Calu3 (cell line): ENCODE data around the gene CDHR4. TPM values are rescaled to one million over a fixed set of nuclear protein-coding genes. Genes with fewer than 3 reads are reported as not detected.

ENCODE experiments used
- BruUV-seq: library from RNA; stranded (reverse); fragments of 400-500 nt; replicated peaks from 2 replicates; lab custom pipeline; 2021; lab: Mats Ljungman, UMichigan
- CTCF ChIA-PET: fragments of 300-600 bp; sonication (Branson Sonifier 250); formaldehyde crosslinking; loops from one replicate; lab custom pipeline; 2022; ENCODE audit warnings: antibody characterized with exemption; lab: Charles Lee
- DNase-seq: peaks from one replicate; pipeline ENCODE4 v3.0.0; 2022
- H3K27ac Mint-ChIP-seq: one replicate; pipeline ENCODE4 v1.8.0; 2022; ENCODE audit warnings: mixed read lengths; ENCODE audit not compliant: unreplicated experiment
- H3K27me3 Mint-ChIP-seq: one replicate; pipeline ENCODE4 v1.8.0; 2022; ENCODE audit warnings: mixed read lengths; ENCODE audit not compliant: unreplicated experiment
- H3K36me3 Mint-ChIP-seq: one replicate; pipeline ENCODE4 v1.8.0; 2022; ENCODE audit warnings: mild to moderate bottlenecking, moderate library complexity, mixed read lengths; ENCODE audit not compliant: insufficient read depth, unreplicated experiment
- H3K4me1 Mint-ChIP-seq: one replicate; pipeline ENCODE4 v1.8.0; 2022; ENCODE audit warnings: mild to moderate bottlenecking, low read depth, mixed read lengths; ENCODE audit not compliant: unreplicated experiment
- H3K4me3 Mint-ChIP-seq: one replicate; pipeline ENCODE4 v1.8.0; 2022; ENCODE audit warnings: mild to moderate bottlenecking, low read depth, moderate library complexity, mixed read lengths; ENCODE audit not compliant: unreplicated experiment
- H3K9me3 Mint-ChIP-seq: one replicate; pipeline ENCODE4 v1.8.0; 2022; ENCODE audit warnings: low read depth, mixed read lengths; ENCODE audit not compliant: unreplicated experiment
- intact Hi-C: fragments of 100-400 bp; cut with micrococcal nuclease; formaldehyde crosslinking; loops from one replicate; pipeline ENCODE4 v1.10.0; 2022; ENCODE audit not compliant: unreplicated experiment
- total RNA-seq: library from RNA; stranded (reverse); gene quantifications from 2 replicates; pipeline ENCODE4 v1.2.3, GENCODE V29; 2022
- TF ChIP-seq, protein P1 (sequence below): fragments of 200-600 bp; IDR thresholded peaks from one replicate; pipeline ENCODE4 v1.8.0; 2022; ENCODE audit warnings: antibody characterized with exemption; ENCODE audit not compliant: unreplicated experiment

Gene CDHR4
- total RNA-seq, 1 experiment from 2014 or later: not detected

DNA sequence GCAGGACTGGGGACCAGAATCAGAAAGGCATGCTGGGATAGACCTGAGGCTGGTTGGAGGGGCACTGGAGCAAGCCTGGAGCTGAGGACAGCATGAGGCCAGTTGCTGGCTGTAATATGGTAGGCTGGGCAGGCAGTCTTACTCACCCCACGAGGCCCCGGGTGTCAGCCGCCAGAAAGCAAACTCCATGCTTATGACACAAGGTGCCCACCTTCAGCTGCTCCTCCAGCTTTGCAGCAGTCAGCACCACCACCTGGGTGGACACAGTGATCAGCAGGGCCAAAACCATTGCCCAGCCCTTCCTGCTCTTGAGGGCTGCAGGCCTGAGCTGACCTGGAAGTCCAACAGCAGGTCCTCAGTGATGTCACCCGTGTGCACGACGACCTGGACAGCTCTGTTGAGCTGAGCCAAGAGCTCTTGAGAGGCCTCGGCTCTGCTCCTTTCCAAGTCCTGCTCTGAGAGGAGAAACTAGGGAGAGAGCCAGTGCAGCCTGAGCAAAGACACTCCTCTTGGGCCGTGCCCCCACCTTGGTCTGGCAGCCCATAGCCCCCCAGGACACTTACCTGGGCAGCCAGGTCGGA is 13.3 kb upstream of the CDHR4 start:
- Mint-ChIP-seq H3K27me3 (no peaks in the 10 kb centered on the region), H3K4me1 (no peaks in the 10 kb centered on the region), H3K27ac (no peak overlapping the region), H3K4me3 (no peak overlapping the region), H3K36me3 (no peaks in the 10 kb centered on the region), H3K9me3 (no peaks in the 10 kb centered on the region)
- BruUV-seq: TSS peak; percentile 28
- intact Hi-C loops: no loop called here
- CTCF ChIA-PET: interaction anchor here (0.5 to 1.2 kb wide), 5 partner anchors 10 to 133 kb away, joined by 3 to 7 read pairs (median 3); partner anchors contain the start of gene INKA1
- TF ChIP-seq, protein P1, sequence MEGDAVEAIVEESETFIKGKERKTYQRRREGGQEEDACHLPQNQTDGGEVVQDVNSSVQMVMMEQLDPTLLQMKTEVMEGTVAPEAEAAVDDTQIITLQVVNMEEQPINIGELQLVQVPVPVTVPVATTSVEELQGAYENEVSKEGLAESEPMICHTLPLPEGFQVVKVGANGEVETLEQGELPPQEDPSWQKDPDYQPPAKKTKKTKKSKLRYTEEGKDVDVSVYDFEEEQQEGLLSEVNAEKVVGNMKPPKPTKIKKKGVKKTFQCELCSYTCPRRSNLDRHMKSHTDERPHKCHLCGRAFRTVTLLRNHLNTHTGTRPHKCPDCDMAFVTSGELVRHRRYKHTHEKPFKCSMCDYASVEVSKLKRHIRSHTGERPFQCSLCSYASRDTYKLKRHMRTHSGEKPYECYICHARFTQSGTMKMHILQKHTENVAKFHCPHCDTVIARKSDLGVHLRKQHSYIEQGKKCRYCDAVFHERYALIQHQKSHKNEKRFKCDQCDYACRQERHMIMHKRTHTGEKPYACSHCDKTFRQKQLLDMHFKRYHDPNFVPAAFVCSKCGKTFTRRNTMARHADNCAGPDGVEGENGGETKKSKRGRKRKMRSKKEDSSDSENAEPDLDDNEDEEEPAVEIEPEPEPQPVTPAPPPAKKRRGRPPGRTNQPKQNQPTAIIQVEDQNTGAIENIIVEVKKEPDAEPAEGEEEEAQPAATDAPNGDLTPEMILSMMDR: no peak
- no peak for DNase-seq

DNA sequence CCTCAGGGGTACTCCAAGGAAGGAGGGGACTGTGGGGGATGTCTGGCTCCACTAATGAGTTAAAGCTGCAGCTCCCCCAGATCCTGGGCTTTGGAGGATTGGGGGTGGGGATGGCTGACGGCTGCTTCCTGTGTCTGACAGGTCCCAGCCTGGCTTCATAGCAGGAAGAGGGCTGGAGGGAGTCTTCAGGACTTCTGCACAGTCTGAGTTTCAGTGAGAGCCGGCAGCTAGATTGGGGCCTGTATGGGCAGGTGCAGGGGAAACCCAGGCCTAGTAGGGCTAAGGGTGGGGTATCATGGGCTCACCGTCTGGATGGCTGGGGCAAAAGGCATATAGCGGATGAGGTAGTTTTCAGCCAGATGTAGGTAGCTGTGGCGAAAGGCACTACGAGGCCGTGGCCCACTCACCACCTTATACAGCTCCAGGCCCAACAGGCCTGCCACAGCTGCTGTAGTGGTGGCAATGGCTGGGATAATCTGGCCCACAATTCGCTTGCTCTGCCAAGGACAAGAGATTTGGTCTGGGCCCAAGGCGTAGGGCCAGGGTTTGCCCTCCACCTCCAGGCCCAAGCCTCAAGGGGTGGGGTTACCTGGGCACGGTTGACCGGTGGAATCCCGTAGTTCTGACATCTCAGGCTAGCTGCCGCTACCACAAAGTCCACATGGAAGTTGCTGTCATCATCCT is 7.9 kb upstream of the CDHR4 start:
- Mint-ChIP-seq H3K9me3 (no peaks in the 10 kb centered on the region), H3K4me3 (no peak overlapping the region), H3K27ac (no peak overlapping the region), H3K27me3 (peaks cover 19% of the 10 kb centered on the region), H3K36me3 (peaks cover 4% of the 10 kb centered on the region), H3K4me1 (peaks cover 2% of the 10 kb centered on the region)
- no TSS peak for BruUV-seq
- intact Hi-C loops: no loop called here
- CTCF ChIA-PET: interaction anchor here (0.6 to 1.3 kb wide), 2 partner anchors 32 to 42 kb away, joined by 3 to 4 read pairs; no protein-coding TSS in a partner anchor
- TF ChIP-seq, protein P1: no peak
- no peak for DNase-seq

DNA sequence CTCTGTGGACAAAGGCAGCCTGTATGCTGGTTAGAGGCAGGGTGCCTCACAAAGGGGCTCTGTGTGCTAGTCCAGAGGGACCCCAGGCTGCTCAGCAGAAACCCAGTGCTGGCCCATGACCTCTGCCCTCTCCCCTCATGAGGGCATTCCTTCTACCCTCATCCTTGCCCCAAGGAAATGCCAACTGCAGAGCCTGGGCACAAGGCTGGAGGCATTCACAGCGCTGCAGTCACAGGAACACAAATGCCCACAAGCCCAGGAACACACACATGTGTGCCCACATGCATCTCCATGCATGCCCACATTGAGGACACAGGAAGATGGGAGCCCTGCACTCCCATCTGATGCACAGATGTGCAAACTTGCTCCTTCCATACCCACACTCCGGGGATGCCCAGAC is 7.2 kb upstream of the CDHR4 start:
- intact Hi-C loops: no loop called here
- Mint-ChIP-seq H3K27ac (no peak overlapping the region), H3K4me1 (peaks cover 10% of the 10 kb centered on the region), H3K4me3 (no peak overlapping the region), H3K9me3 (no peaks in the 10 kb centered on the region), H3K36me3 (peaks cover 11% of the 10 kb centered on the region), H3K27me3 (peaks cover 26% of the 10 kb centered on the region)
- no TSS peak for BruUV-seq
- DNase-seq: no peak
- CTCF ChIA-PET: interaction anchor here (0.6 kb wide), 2 partner anchors 42 to 57 kb away, joined by 3 to 4 read pairs; no protein-coding TSS in a partner anchor
- TF ChIP-seq, protein P1: no peak

DNA sequence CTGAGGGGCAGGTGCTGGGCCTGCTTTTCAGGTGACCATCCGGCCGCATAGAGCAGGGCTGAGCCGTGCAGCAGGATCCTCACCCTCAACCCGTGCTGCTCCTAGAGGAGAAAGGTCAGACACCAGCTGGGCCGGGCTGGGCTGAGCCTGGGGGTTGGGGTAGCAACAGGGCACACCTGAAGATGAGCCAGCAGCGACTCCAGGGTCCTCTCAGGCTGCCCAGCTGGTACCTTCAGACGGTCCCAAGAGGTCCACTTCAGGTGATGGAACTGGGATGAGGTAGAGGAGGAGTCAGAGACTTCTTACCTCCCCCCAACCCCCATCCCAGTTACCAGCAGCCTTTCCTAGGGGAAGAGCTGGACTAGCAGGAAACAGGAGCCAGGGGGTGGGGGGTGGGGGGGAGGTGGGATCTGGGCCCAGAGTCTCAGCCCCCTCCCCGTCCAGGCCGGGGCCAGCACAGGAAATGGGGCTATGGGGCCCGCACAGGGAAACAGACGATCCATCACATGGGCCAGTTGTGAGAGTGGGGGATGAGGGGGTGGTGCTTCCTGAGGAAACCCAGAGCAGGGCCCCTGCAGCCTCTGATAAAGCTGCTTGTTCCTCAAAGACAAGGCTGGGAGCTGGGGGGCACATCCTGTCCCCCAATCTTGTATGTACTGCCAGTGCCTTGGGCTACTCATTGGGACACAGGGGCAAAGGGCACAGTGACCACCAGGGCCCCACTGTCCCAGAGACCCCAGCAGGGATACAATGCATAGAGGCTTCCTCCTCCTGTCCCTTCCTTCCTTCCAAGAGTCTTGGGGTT is 6.4 kb upstream of the CDHR4 start:
- no peak overlapping the region for H3K27ac Mint-ChIP-seq
- H3K4me3 Mint-ChIP-seq: no peak overlapping the region
- peaks cover 12% of the 10 kb centered on the region for H3K4me1 Mint-ChIP-seq
- intact Hi-C loops: no loop called here
- H3K36me3 Mint-ChIP-seq: peaks cover 12% of the 10 kb centered on the region
- no peak for DNase-seq
- peaks cover 34% of the 10 kb centered on the region for H3K27me3 Mint-ChIP-seq
- no peaks in the 10 kb centered on the region for H3K9me3 Mint-ChIP-seq
- CTCF ChIA-PET: interaction anchor here (0.6 kb wide), 1 partner anchor 56 kb away, joined by 3 read pairs; no protein-coding TSS in a partner anchor
- no TSS peak for BruUV-seq
- TF ChIP-seq, protein P1: no peak
